Measurements from ENCODE around the gene ZNF362.

Gene ZNF362

DNA sequence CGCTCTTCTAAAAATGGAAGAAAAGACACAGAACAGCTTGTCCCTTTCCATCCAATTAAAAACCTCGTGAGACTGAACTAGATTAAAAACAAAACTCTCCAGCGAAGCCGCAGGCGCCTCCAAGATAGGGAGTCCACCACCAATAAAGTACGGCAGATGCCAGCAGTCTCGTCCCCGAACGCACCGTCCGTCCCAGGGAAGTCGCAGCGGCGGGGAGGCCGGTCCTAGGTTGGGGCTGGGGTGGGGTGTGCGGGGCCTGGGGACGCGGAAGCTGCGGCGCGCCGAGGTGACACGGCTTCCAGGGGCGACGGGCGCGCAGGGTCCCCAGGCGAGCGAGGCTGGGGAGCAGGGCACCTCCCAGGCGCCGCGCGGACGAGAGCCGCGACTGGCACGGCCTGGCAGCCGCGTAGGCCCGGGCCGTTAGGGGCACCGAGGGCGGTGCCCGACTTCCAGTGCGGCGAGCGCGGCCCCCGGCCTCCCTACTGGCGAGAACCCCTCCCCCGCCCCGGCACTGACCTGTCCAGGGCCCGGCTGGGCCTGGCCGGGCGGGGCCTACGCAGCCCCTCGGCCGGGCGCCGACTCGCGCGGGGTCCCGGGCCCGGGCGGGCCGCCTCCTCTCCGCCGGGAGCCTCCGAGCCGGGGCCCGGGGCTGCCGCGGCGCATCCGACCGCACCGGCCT lies 92.9 kb downstream of the ZNF362 start:
- DNase-seq = no peak

DNA sequence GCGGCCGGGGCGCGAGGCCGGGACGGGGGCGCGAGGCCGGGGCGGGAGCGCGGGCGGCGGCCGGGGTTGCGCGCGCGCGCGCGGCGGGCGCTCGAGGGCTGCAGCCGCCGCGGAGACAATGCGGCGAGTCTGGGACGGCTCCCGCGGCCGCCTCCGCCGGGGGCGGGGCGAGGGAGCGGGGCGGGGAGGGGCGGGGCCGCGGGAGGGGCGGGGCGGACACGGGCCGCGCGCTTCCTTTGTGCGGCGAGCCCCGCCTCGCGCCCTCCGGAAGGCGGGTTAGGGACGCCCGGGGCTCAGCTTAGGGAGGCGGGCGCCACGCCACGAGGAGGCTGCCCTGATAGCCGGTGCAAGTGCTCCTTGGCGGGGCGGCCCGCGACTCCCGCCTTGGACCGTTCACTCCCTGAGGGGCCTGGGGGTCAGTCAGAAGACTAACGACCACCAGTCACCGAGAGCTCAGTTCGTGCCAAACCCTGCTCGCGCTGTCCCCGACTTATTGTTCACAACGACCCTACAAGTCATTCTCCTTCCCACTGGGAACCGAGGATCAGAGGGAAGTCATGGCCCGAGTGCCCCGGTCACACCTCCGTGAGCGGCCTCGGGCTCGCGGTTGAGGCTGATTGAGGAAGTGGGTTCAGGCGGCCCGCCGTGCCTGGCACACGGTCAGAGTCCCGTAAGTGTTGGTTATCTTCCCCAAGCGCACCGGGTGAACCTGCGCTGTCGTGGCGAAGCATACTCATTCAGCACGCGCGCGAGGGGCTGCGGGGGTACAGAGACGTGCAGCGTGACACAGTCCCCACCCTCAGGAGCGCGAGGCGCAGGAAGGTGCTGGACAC lies 93.7 kb downstream of the ZNF362 start:
- DNase-seq = peak; percentile 18
